WERI-Rb-1 (cell line): ENCODE results near the gene MAGI1.
"Not testable (repeated sequence)": the region's sequence is repeated elsewhere in the genome, so short reads cannot be mapped to it uniquely, and the experiment has no call there.

Experiments
- DNase-seq: peaks from one replicate; pipeline ENCODE4 v3.0.0-alpha.2; 2020
- H3K27ac ChIP-seq: fragments of 250-450 bp; sonication (Bioruptor Pico); 2 replicates; pipeline ENCODE4 v1.5.1; 2020; ENCODE audit warnings: mild to moderate bottlenecking, moderate library complexity
- H3K27me3 ChIP-seq: fragments of 250-450 bp; sonication (Bioruptor Pico); 2 replicates; pipeline ENCODE4 v1.5.1; 2021; ENCODE audit warnings: mild to moderate bottlenecking, low read depth, moderate library complexity; ENCODE audit not compliant: insufficient read depth, severe bottlenecking
- H3K36me3 ChIP-seq: fragments of 250-450 bp; sonication (Bioruptor Pico); 2 replicates; pipeline ENCODE4 v1.5.1; 2020; ENCODE audit warnings: mild to moderate bottlenecking, moderate library complexity
- H3K4me3 ChIP-seq: 2 replicates; pipeline ENCODE4 v1.5.1; 2011; ENCODE audit warnings: low read depth, mild to moderate bottlenecking, control low read depth, low read length
- H3K9me3 ChIP-seq: fragments of 250-450 bp; sonication (Bioruptor Pico); 2 replicates; pipeline ENCODE4 v1.5.1; 2021; ENCODE audit warnings: mild to moderate bottlenecking, moderate library complexity; ENCODE audit not compliant: severe bottlenecking
- TF ChIP-seq, protein P1 (sequence below): IDR thresholded peaks from 2 replicates; pipeline ENCODE4 v1.5.1; 2011; ENCODE audit warnings: low read depth, mild to moderate bottlenecking, control low read depth, inconsistent platforms, low read length

Gene MAGI1

GRCh38 chr3:66033241-66034138 is 5.2 kb downstream of the MAGI1 start:
- Histone ChIP-seq H3K36me3 (no peaks in the 10 kb centered on the region; the same call in 1 of the 2 replicates), H3K27me3 (no peaks in the 10 kb centered on the region), H3K27ac (no peak overlapping the region), H3K9me3 (no peaks in the 10 kb centered on the region), H3K4me3 (no peak overlapping the region)
- DNase-seq = no peak
- TF ChIP-seq, protein P1, sequence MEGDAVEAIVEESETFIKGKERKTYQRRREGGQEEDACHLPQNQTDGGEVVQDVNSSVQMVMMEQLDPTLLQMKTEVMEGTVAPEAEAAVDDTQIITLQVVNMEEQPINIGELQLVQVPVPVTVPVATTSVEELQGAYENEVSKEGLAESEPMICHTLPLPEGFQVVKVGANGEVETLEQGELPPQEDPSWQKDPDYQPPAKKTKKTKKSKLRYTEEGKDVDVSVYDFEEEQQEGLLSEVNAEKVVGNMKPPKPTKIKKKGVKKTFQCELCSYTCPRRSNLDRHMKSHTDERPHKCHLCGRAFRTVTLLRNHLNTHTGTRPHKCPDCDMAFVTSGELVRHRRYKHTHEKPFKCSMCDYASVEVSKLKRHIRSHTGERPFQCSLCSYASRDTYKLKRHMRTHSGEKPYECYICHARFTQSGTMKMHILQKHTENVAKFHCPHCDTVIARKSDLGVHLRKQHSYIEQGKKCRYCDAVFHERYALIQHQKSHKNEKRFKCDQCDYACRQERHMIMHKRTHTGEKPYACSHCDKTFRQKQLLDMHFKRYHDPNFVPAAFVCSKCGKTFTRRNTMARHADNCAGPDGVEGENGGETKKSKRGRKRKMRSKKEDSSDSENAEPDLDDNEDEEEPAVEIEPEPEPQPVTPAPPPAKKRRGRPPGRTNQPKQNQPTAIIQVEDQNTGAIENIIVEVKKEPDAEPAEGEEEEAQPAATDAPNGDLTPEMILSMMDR = no peak

- Histone ChIP-seq H3K4me3 (no peak overlapping the region), H3K9me3 (no peaks in the 10 kb centered on the region), H3K36me3 (no peaks in the 10 kb centered on the region), H3K27me3 (no peaks in the 10 kb centered on the region), H3K27ac (no peak overlapping the region)
- TF ChIP-seq, protein P1 = no peak
- DNase-seq = no peak
Observed at GRCh38 chr3:66031102-66031698, 7.5 kb downstream of the MAGI1 start.

- DNase-seq = no peak
- TF ChIP-seq, protein P1 = no peak
- Histone ChIP-seq H3K4me3 (no peak overlapping the region), H3K27me3 (no peaks in the 10 kb centered on the region), H3K27ac (no peak overlapping the region), H3K36me3 (no peaks in the 10 kb centered on the region), H3K9me3 (no peaks in the 10 kb centered on the region)
Observed at GRCh38 chr3:66029443-66029842, 9.3 kb downstream of the MAGI1 start.

GRCh38 chr3:66029014-66029413 is 9.7 kb downstream of the MAGI1 start:
- H3K9me3 ChIP-seq = no peaks in the 10 kb centered on the region
- TF ChIP-seq, protein P1 = no peak
- DNase-seq = no peak
- H3K27ac ChIP-seq = no peak overlapping the region
- H3K36me3 ChIP-seq = no peaks in the 10 kb centered on the region
- no peak overlapping the region for H3K4me3 ChIP-seq
- H3K27me3 ChIP-seq = no peaks in the 10 kb centered on the region

DNA sequence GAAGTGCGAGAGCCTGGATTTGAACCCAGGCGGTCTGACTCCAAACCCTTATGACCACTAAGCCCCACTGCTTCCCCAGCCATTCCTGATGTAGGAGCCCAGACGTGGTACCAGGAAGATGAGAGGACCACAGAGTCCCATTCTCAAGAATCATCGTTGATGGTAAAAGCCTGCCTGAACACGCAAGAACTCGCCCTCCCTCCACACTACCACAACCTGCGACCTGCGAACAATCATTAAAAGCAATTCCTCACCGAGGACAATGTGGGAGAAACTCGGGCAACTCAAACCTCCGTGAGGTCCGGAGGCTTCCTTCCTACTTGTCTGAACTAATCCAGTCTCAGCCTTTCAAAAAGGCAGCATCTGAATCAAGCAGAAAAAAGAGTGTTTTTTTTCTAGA is 10.3 kb downstream of the MAGI1 start:
- TF ChIP-seq, protein P1 = no peak
- DNase-seq = no peak

GRCh38 chr3:66027099-66027498 is 11.6 kb downstream of the MAGI1 start:
- not testable (repeated sequence) for DNase-seq, H3K4me3 ChIP-seq, H3K9me3 ChIP-seq, H3K36me3 ChIP-seq, H3K27me3 ChIP-seq, H3K27ac ChIP-seq

More for the DNA sequence above, 10.3 kb downstream of the MAGI1 start:
- Histone ChIP-seq H3K27me3 (no peaks in the 10 kb centered on the region), H3K36me3 (no peaks in the 10 kb centered on the region), H3K27ac (no peak overlapping the region), H3K4me3 (no peak overlapping the region), H3K9me3 (no peaks in the 10 kb centered on the region)
